ENCODE results near the gene ZNF778.

DNA sequence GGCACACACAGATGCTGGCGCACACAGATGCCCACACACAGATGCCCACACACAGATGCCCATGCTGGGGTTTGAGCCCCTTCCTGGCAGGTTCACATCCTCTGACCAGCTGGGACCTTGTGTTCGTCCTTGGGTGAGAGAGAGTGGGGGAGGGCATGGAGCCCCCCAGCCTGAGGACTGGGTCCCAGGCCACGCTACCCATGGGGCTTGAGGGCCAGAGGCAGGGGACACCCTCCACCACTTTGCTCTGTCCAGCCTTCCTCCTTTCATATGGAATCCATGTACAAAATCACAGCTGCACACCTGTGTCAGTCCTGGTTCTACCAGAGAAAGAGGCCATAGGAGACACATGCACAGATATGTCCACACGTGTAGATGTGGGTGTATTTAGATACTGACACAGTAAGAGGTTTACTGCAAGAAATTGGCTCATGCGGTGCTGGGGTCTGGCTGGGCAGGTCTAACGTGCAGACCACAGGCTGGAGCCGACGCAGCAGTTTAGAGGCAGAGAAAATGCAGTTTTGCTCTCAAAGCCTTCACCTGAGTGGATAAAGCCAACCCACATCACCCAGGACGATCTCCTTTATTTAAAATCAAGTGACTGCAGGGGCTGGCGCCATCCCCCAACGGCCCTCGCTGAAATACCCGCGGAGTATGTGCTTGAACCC is 28.0 kb upstream of the ZNF778 start:
- no peak for TF ChIP-seq ZNF518A (tag by site-specific recombination; conservative IDR thresholded peaks at IDR 0.05; ENCODE audit: low read depth)
- no peak for TF ChIP-seq ZNF426 (tag by site-specific recombination; IDR thresholded peaks at IDR 0.05)
- no peak for TF ChIP-seq ZNF324 (tag by site-specific recombination; IDR thresholded peaks at IDR 0.05)
- no peak for TF ChIP-seq ZNF335 (tag by site-specific recombination; conservative IDR thresholded peaks at IDR 0.05)
- TF ChIP-seq ZNF561 (tag by site-specific recombination; IDR thresholded peaks at IDR 0.05; ENCODE audit: borderline replicate concordance) = no peak
- TF ChIP-seq ZNF423 (tag by site-specific recombination; IDR thresholded peaks at IDR 0.05) = no peak
- no peak for TF ChIP-seq CTCF (tag by site-specific recombination; IDR thresholded peaks at IDR 0.05)
- TF ChIP-seq ZBTB1 (tag by site-specific recombination; IDR thresholded peaks at IDR 0.05) = no peak
- TF ChIP-seq RBAK (tag by site-specific recombination; IDR thresholded peaks at IDR 0.05) = no peak
